Pancreas (tissue), 10 donors: ENCODE results near the gene FHIT. TPM values are rescaled to one million over a fixed set of nuclear protein-coding genes. Genes with fewer than 3 reads are reported as not detected.

Source experiments
- ATAC-seq, 4 donors: fragments of 200-7000 bp; cut with Tn5 transposase; one replicate each; pipeline versions ENCODE4 v1.8.0 to v1.9.1; 2020; ENCODE audit warnings: mild to moderate bottlenecking in 4 of 4, moderate library complexity in 4 of 4
- DNase-seq, 6 donors: peaks; one replicate each; pipeline ENCODE4 v3.0.0-alpha.2; 2020
- FAIRE-seq: peaks from 2 replicates; lab custom pipeline; 2012; peaks lifted over from hg19 to GRCh38; lab: Jason Lieb, UNC
- H3K27ac ChIP-seq, 4 donors: fragments of 200-600 bp; sonication (generic); 1 replicate in 3 of 4; 2 replicates in 1 of 4; pipeline versions ENCODE4 v1.5.0 to v1.8.0; 2020
- H3K27me3 ChIP-seq, 4 donors: fragments of 200-600 bp; one replicate each; pipeline ENCODE4 v1.8.0; 2021
- H3K36me3 ChIP-seq, 3 donors: fragments of 200-600 bp; sonication (generic) in 1 of 3; one replicate each; pipeline versions ENCODE4 v1.5.0 to v1.8.0; 2020 to 2021
- H3K4me1 ChIP-seq, 3 donors: fragments of 200-600 bp; one replicate each; pipeline ENCODE4 v1.8.0; 2021
- H3K4me3 ChIP-seq, 4 donors: fragments of 200-600 bp; sonication (generic) in 2 of 4; one replicate each; pipeline versions ENCODE4 v1.5.0 to v1.8.0; 2020 to 2021
- H3K9me3 ChIP-seq, 4 donors: fragments of 200-600 bp; one replicate each; pipeline ENCODE4 v1.8.0; 2021
- CTCF ChIP-seq, 4 donors: fragments of 200-600 bp; sonication (generic) in 3 of 4; IDR thresholded peaks; one replicate each; pipeline versions ENCODE4 v1.5.0 to v1.8.0; 2021; ENCODE audit warnings: antibody characterized with exemption in 4 of 4
- WGBS, 2 donors: extraction: QIAGEN DNeasy Blood & Tissue Kit; methylation state at CpG; one replicate each; pipeline ENCODE4 v1.1.7; 2013; 5-methylcytosine and 5-hydroxymethylcytosine counted together
- intact Hi-C, 3 donors: fragments of 100-400 bp; cut with DNase I; formaldehyde crosslinking; loops; one replicate each; pipeline versions ENCODE4 v1.11.1 to v1.14.2; 2022
- polyA plus RNA-seq, 2 donors: library from polyadenylated mRNA; stranded (reverse); fragments of 200-250 nt; gene quantifications; one replicate each; pipeline ENCODE4 v1.2.3, GENCODE V29; 2013
- total RNA-seq, 6 donors: library from RNA; stranded (reverse); fragmentation: NEBNext Ultra II Directional in 4 of 6; extraction: Animal tissue kit (Norgen Biotek cat#: 25700) in 4 of 6; gene quantifications; one replicate each; pipeline versions ENCODE4 v1.2.1 to v1.2.4, GENCODE V29; 2021 to 2023
- donor health status: healthy with polysubstance abuse.
- donor health status: DM: no; HTN: no; CAD: no; lungs with moderate emphysema.
- donor health status: DM: no; HTN: no; CAD: no.
- donor health status: control.
- donor health status: control.
- donor health status: Bipolar disorder and iron deficiency.
- donor health status: DM: yes; HTN: yes; CAD: no.
- donor health status: DM: no; HTN: no; CAD: no.
- donor health status: DM: no; HTN: no; CAD: no.
- donor health status: DM: yes; HTN: yes; CAD: no.

Gene FHIT
- total and polyA plus RNA-seq, 8 donors = 4.8 to 15.7 (median 8.0) TPM

- no peaks in the 10 kb centered on the region for H3K27me3 ChIP-seq
- ATAC-seq = no peak
- no peak overlapping the region for H3K27ac ChIP-seq
- no peak for DNase-seq
- no peaks in the 10 kb centered on the region for H3K9me3 ChIP-seq
- no peak for FAIRE-seq
- no peak for TF ChIP-seq CTCF (IDR thresholded peaks at IDR 0.05)
- intact Hi-C loops = no loop called here
- H3K4me3 ChIP-seq = no peak overlapping the region
- no peaks in the 10 kb centered on the region for H3K36me3 ChIP-seq
- 84 to 94% methylated on average over 4 of the region's 4 CpGs for WGBS, 2 donors
- H3K4me1 ChIP-seq = no peaks in the 10 kb centered on the region
Measured at GRCh38 chr3:60160111-60160821, 1091.0 kb downstream of the FHIT start.

GRCh38 chr3:60158035-60158434 lies 1093.2 kb downstream of the FHIT start:
- ATAC-seq (no peak), DNase-seq (no peak), FAIRE-seq (no peak)
- intact Hi-C loops = no loop called here
- H3K4me1 ChIP-seq = no peaks in the 10 kb centered on the region
- no peaks in the 10 kb centered on the region for H3K27me3 ChIP-seq
- H3K27ac ChIP-seq = no peak overlapping the region
- H3K36me3 ChIP-seq = no peaks in the 10 kb centered on the region
- no peak overlapping the region for H3K4me3 ChIP-seq
- H3K9me3 ChIP-seq = no peaks in the 10 kb centered on the region
- no peak for TF ChIP-seq CTCF (IDR thresholded peaks at IDR 0.05)
- 99 to 100% methylated on average over 2 of the region's 2 CpGs for WGBS, 2 donors

GRCh38 chr3:60154011-60154410 lies 1097.2 kb downstream of the FHIT start:
- FAIRE-seq (no peak), DNase-seq (no peak), ATAC-seq (no peak)
- intact Hi-C loops = no loop called here
- Histone ChIP-seq H3K27ac (no peak overlapping the region), H3K9me3 (no peaks in the 10 kb centered on the region), H3K4me1 (no peaks in the 10 kb centered on the region), H3K4me3 (no peak overlapping the region), H3K36me3 (no peaks in the 10 kb centered on the region), H3K27me3 (no peaks in the 10 kb centered on the region)
- TF ChIP-seq CTCF (IDR thresholded peaks at IDR 0.05) = no peak
- 94% methylated on average over 4 of the region's 4 CpGs for WGBS, 2 donors

GRCh38 chr3:60153221-60153999 lies 1097.8 kb downstream of the FHIT start:
- H3K27ac ChIP-seq = no peak overlapping the region
- H3K27me3 ChIP-seq = no peaks in the 10 kb centered on the region
- no peaks in the 10 kb centered on the region for H3K36me3 ChIP-seq
- TF ChIP-seq CTCF (IDR thresholded peaks at IDR 0.05) = no peak
- DNase-seq (no peak), ATAC-seq (no peak), FAIRE-seq (no peak)
- 69 to 80% methylated on average over 4 of the region's 4 CpGs for WGBS, 2 donors
- no peaks in the 10 kb centered on the region for H3K4me1 ChIP-seq
- H3K9me3 ChIP-seq = no peaks in the 10 kb centered on the region
- H3K4me3 ChIP-seq = no peak overlapping the region
- intact Hi-C loops = no loop called here

- 93 to 94% methylated on average over 3 of the region's 3 CpGs for WGBS, 2 donors
- FAIRE-seq = no peak
- H3K4me3 ChIP-seq = no peak overlapping the region
- H3K27ac ChIP-seq = no peak overlapping the region
- no peak for TF ChIP-seq CTCF (IDR thresholded peaks at IDR 0.05)
- no peaks in the 10 kb centered on the region for H3K4me1 ChIP-seq
- DNase-seq = no peak
- H3K27me3 ChIP-seq = no peaks in the 10 kb centered on the region
- intact Hi-C loops = no loop called here
- ATAC-seq = no peak
- H3K36me3 ChIP-seq = no peaks in the 10 kb centered on the region
- H3K9me3 ChIP-seq = no peaks in the 10 kb centered on the region
Measured at GRCh38 chr3:60149501-60149900, 1101.8 kb downstream of the FHIT start.
